BLaER1 (cell line): ENCODE data around the gene OSBP2.
"Not testable (repeated sequence)": the region's sequence is repeated elsewhere in the genome, so short reads cannot be mapped to it uniquely, and the experiment has no call there.

Source experiments
- H3K27ac ChIP-seq: shearing (Covaris generic); formaldehyde crosslinking; 2 replicates; pipeline ENCODE4 v1.8.1; 2022
- H3K27me3 ChIP-seq: shearing (Covaris generic); formaldehyde crosslinking; 2 replicates; pipeline ENCODE4 v1.8.1; 2022
- H3K36me3 ChIP-seq: shearing (Covaris generic); formaldehyde crosslinking; 2 replicates; pipeline ENCODE4 v1.8.1; 2022
- H3K4me1 ChIP-seq: shearing (Covaris generic); formaldehyde crosslinking; 2 replicates; pipeline ENCODE4 v1.8.1; 2022
- H3K4me2 ChIP-seq: shearing (Covaris generic); formaldehyde crosslinking; 2 replicates; pipeline ENCODE4 v1.8.1; 2022
- H3K4me3 ChIP-seq: shearing (Covaris generic); formaldehyde crosslinking; 2 replicates; pipeline ENCODE4 v1.8.1; 2022
- H3K9ac ChIP-seq: shearing (Covaris generic); formaldehyde crosslinking; 2 replicates; pipeline ENCODE4 v1.8.1; 2022
- H3K9me3 ChIP-seq: shearing (Covaris generic); formaldehyde crosslinking; 2 replicates; pipeline ENCODE4 v1.8.1; 2022
- H4K20me1 ChIP-seq: shearing (Covaris generic); formaldehyde crosslinking; 2 replicates; pipeline ENCODE4 v1.8.1; 2022
- Cebpa-rat ChIP-seq: shearing (Covaris generic); IDR thresholded peaks from 2 replicates; pipeline ENCODE4 v1.8.1; 2022

OSBP2 gene

GRCh38 chr22:30662040-30662439 is 32.6 kb upstream of the OSBP2 start:
- Histone ChIP-seq H3K4me3 (no peak overlapping the region), H3K9ac (no peak overlapping the region), H3K36me3 (peaks cover 21% of the 10 kb centered on the region), H3K27me3 (no peaks in the 10 kb centered on the region), H3K27ac (no peak overlapping the region), H4K20me1 (no peaks in the 10 kb centered on the region), H3K9me3 (no peaks in the 10 kb centered on the region), H3K4me1 (peaks cover 8% of the 10 kb centered on the region), H3K4me2 (no peak overlapping the region)
- TF ChIP-seq Cebpa-rat, result no peak

- Histone ChIP-seq H4K20me1 (no peaks in the 10 kb centered on the region), H3K27me3 (no peaks in the 10 kb centered on the region), H3K9me3 (no peaks in the 10 kb centered on the region), H3K27ac (no peak overlapping the region), H3K9ac (no peak overlapping the region), H3K4me3 (no peak overlapping the region), H3K4me1 (peaks cover 16% of the 10 kb centered on the region), H3K4me2 (no peak overlapping the region), H3K36me3 (peaks cover 21% of the 10 kb centered on the region)
- TF ChIP-seq Cebpa-rat, result no peak
These were observed 29.9 kb upstream of the OSBP2 start for GRCh38 chr22:30664798-30665197.

GRCh38 chr22:30665266-30665665 is 29.4 kb upstream of the OSBP2 start:
- Histone ChIP-seq H3K27ac (no peak overlapping the region), H3K9me3 (no peaks in the 10 kb centered on the region), H4K20me1 (no peaks in the 10 kb centered on the region), H3K27me3 (no peaks in the 10 kb centered on the region), H3K36me3 (peaks cover 21% of the 10 kb centered on the region), H3K4me2 (no peak overlapping the region), H3K4me1 (peaks cover 16% of the 10 kb centered on the region), H3K9ac (no peak overlapping the region), H3K4me3 (no peak overlapping the region)
- TF ChIP-seq Cebpa-rat, result no peak

GRCh38 chr22:30665786-30666185 is 28.9 kb upstream of the OSBP2 start:
- Histone ChIP-seq H3K9me3 (no peaks in the 10 kb centered on the region), H3K4me2 (no peak overlapping the region), H4K20me1 (no peaks in the 10 kb centered on the region), H3K27ac (no peak overlapping the region), H3K36me3 (peaks cover 21% of the 10 kb centered on the region), H3K9ac (no peak overlapping the region), H3K27me3 (no peaks in the 10 kb centered on the region), H3K4me3 (no peak overlapping the region), H3K4me1 (peaks cover 16% of the 10 kb centered on the region)
- TF ChIP-seq Cebpa-rat, result no peak

GRCh38 chr22:30667107-30667493 is 27.6 kb upstream of the OSBP2 start:
- Histone ChIP-seq H3K9ac (peak overlapping the region; percentile 73), H3K4me3 (peak overlapping the region; percentile 84), H3K9me3 (no peaks in the 10 kb centered on the region), H3K36me3 (peaks cover 19% of the 10 kb centered on the region), H3K4me1 (peaks cover 16% of the 10 kb centered on the region), H3K27ac (no peak overlapping the region), H4K20me1 (no peaks in the 10 kb centered on the region), H3K27me3 (no peaks in the 10 kb centered on the region), H3K4me2 (peak overlapping the region; percentile 99)
- no peak for TF ChIP-seq Cebpa-rat

- Histone ChIP-seq H3K36me3 (peaks cover 13% of the 10 kb centered on the region), H3K9me3 (no peaks in the 10 kb centered on the region), H4K20me1 (no peaks in the 10 kb centered on the region), H3K9ac (peak within 1 kb of the TSS; percentile 73), H3K27me3 (no peaks in the 10 kb centered on the region), H3K4me2 (peak within 1 kb of the TSS; percentile 99), H3K4me1 (peaks cover 16% of the 10 kb centered on the region), H3K4me3 (peak within 1 kb of the TSS; percentile 84), H3K27ac (no peak within 1 kb of the TSS)
- no peak for TF ChIP-seq Cebpa-rat
These were observed 26.9 kb upstream of the OSBP2 start, which contains the start of gene DUSP18 for GRCh38 chr22:30667494-30668385. TSS of gene DUSP18 (minus strand) at chr22:30667875. CDS start at chr22:30664003, 3,872 bp downstream.

- H3K4me2 ChIP-seq, result peak overlapping the region; percentile 99
- H3K9ac ChIP-seq, result no peak overlapping the region; the same call in 1 of the 2 replicates
- peaks cover 7% of the 10 kb centered on the region for H3K36me3 ChIP-seq
- H3K9me3 ChIP-seq, result no peaks in the 10 kb centered on the region
- TF ChIP-seq Cebpa-rat, result no peak
- H3K27me3 ChIP-seq, result no peaks in the 10 kb centered on the region
- peak overlapping the region; percentile 84 for H3K4me3 ChIP-seq
- no peaks in the 10 kb centered on the region for H4K20me1 ChIP-seq
- H3K27ac ChIP-seq, result no peak overlapping the region
- peaks cover 16% of the 10 kb centered on the region for H3K4me1 ChIP-seq
These were observed 26.3 kb upstream of the OSBP2 start for GRCh38 chr22:30668386-30668710.

- no peak overlapping the region for H3K27ac ChIP-seq
- H3K4me2 ChIP-seq, result no peak overlapping the region
- H3K27me3 ChIP-seq, result no peaks in the 10 kb centered on the region
- no peaks in the 10 kb centered on the region for H4K20me1 ChIP-seq
- no peaks in the 10 kb centered on the region for H3K9me3 ChIP-seq
- TF ChIP-seq Cebpa-rat, result no peak
- H3K4me3 ChIP-seq, result no peak overlapping the region
- H3K36me3 ChIP-seq, result no peaks in the 10 kb centered on the region
- H3K4me1 ChIP-seq, result peaks cover 16% of the 10 kb centered on the region
- no peak overlapping the region for H3K9ac ChIP-seq
These were observed 23.6 kb upstream of the OSBP2 start for GRCh38 chr22:30671071-30671470.

- no peak overlapping the region for H3K9ac ChIP-seq
- H3K4me3 ChIP-seq, result no peak overlapping the region
- H3K4me1 ChIP-seq, result peaks cover 5% of the 10 kb centered on the region
- no peaks in the 10 kb centered on the region for H3K27me3 ChIP-seq
- H4K20me1 ChIP-seq, result no peaks in the 10 kb centered on the region
- no peak overlapping the region for H3K4me2 ChIP-seq
- H3K27ac ChIP-seq, result no peak overlapping the region
- no peaks in the 10 kb centered on the region for H3K36me3 ChIP-seq
- no peak for TF ChIP-seq Cebpa-rat
- no peaks in the 10 kb centered on the region for H3K9me3 ChIP-seq
These were observed 21.5 kb upstream of the OSBP2 start for GRCh38 chr22:30673136-30673535.

GRCh38 chr22:30674482-30674881 is 20.2 kb upstream of the OSBP2 start:
- Histone ChIP-seq H3K4me1 (no peaks in the 10 kb centered on the region), H3K9me3 (no peaks in the 10 kb centered on the region), H3K4me2 (no peak overlapping the region), H3K27ac (no peak overlapping the region), H3K4me3 (no peak overlapping the region), H3K27me3 (no peaks in the 10 kb centered on the region), H3K9ac (no peak overlapping the region), H4K20me1 (no peaks in the 10 kb centered on the region), H3K36me3 (no peaks in the 10 kb centered on the region)
- TF ChIP-seq Cebpa-rat, result no peak

GRCh38 chr22:30675436-30675835 is 19.2 kb upstream of the OSBP2 start:
- Histone ChIP-seq H3K9me3 (no peaks in the 10 kb centered on the region), H4K20me1 (no peaks in the 10 kb centered on the region), H3K36me3 (no peaks in the 10 kb centered on the region), H3K27ac (no peak overlapping the region), H3K4me2 (no peak overlapping the region), H3K4me1 (peaks cover 4% of the 10 kb centered on the region), H3K4me3 (no peak overlapping the region), H3K9ac (no peak overlapping the region), H3K27me3 (no peaks in the 10 kb centered on the region)
- TF ChIP-seq Cebpa-rat, result no peak

- H3K36me3 ChIP-seq, H3K9ac ChIP-seq, H3K27me3 ChIP-seq, H4K20me1 ChIP-seq, H3K4me3 ChIP-seq, H3K4me2 ChIP-seq, H3K9me3 ChIP-seq, H3K27ac ChIP-seq: not testable (repeated sequence)
- peaks cover 15% of the 10 kb centered on the region for H3K4me1 ChIP-seq
These were observed 18.1 kb upstream of the OSBP2 start for GRCh38 chr22:30676565-30676964.

GRCh38 chr22:30679895-30680690 is 14.6 kb upstream of the OSBP2 start:
- not testable (repeated sequence) for H3K4me3 ChIP-seq, H3K27me3 ChIP-seq, H4K20me1 ChIP-seq, H3K27ac ChIP-seq, H3K36me3 ChIP-seq, H3K9me3 ChIP-seq, H3K9ac ChIP-seq
- peak overlapping the region; percentile 60 for H3K4me2 ChIP-seq
- H3K4me1 ChIP-seq, result peaks cover 21% of the 10 kb centered on the region
